ENCODE data around the gene ZNF587B.
A peak's percentile ranks its signal among the peaks of the same experiment; 100 is the strongest.
"Not testable (repeated sequence)": the region's sequence is repeated elsewhere in the genome, so short reads cannot be mapped to it uniquely, and the experiment has no call there.

ZNF587B gene

GRCh38 chr19:57830071-57830602 lies at the start of gene ZNF587B:
Gene ZNF587B (plus strand): TSS chr19:57830299. CDS start chr19:57830529, 230 bp downstream.
- DNase-seq = no peak

GRCh38 chr19:57786286-57786685 lies 43.8 kb upstream of the ZNF587B start:
- DNase-seq = no peak

GRCh38 chr19:57786906-57787305 lies 43.2 kb upstream of the ZNF587B start:
- DNase-seq = no peak

GRCh38 chr19:57788114-57788692 lies 41.9 kb upstream of the ZNF587B start:
- no peak for DNase-seq

- DNase-seq = no peak
These were observed 40.8 kb upstream of the ZNF587B start for GRCh38 chr19:57789288-57789687.

GRCh38 chr19:57796580-57796979 lies 33.5 kb upstream of the ZNF587B start:
- not testable (repeated sequence) for DNase-seq

- no peak for DNase-seq
These were observed 29.4 kb upstream of the ZNF587B start for GRCh38 chr19:57800696-57801095.

GRCh38 chr19:57802269-57802668 lies 27.8 kb upstream of the ZNF587B start:
- no peak for DNase-seq

- DNase-seq = no peak
These were observed 26.9 kb upstream of the ZNF587B start for GRCh38 chr19:57803265-57803593.

- no peak for DNase-seq
These were observed 26.3 kb upstream of the ZNF587B start for GRCh38 chr19:57803594-57804325.

- DNase-seq = no peak
These were observed 22.6 kb upstream of the ZNF587B start for GRCh38 chr19:57807541-57807940.

GRCh38 chr19:57810410-57811295 lies 19.4 kb upstream of the ZNF587B start:
- DNase-seq = not testable (repeated sequence)

- DNase-seq = no peak
These were observed 17.9 kb upstream of the ZNF587B start for GRCh38 chr19:57812226-57812625.

- DNase-seq = not testable (repeated sequence)
These were observed 16.9 kb upstream of the ZNF587B start for GRCh38 chr19:57812975-57813820.

GRCh38 chr19:57813919-57814504 lies 16.1 kb upstream of the ZNF587B start:
- no peak for DNase-seq

GRCh38 chr19:57814505-57815246 lies 15.4 kb upstream of the ZNF587B start, which contains the start of gene ZNF552:
Gene ZNF552 (minus strand): TSS chr19:57814913. CDS start chr19:57814743, 170 bp downstream.
- peak; percentile 23 for DNase-seq

GRCh38 chr19:57815247-57816075 lies 14.6 kb upstream of the ZNF587B start:
- DNase-seq = no peak

- no peak for DNase-seq
These were observed 13.4 kb upstream of the ZNF587B start for GRCh38 chr19:57816652-57817051.

GRCh38 chr19:57817976-57818375 lies 12.1 kb upstream of the ZNF587B start:
- no peak for DNase-seq

- no peak for DNase-seq
These were observed 11.7 kb upstream of the ZNF587B start for GRCh38 chr19:57818378-57818777.

All from NCI-H1417 treated with DMSO at 0.1 percent for 48 hours (cell line).